Stimulated activated CD8-positive, alpha-beta memory T cell treated with anti-CD3 and anti-CD28 coated beads, Interleukin-7, amount 100 ng/mL, for 4 hours (primary cell): ENCODE measurements around the gene SLC24A3.
"Not testable (repeated sequence)": the region's sequence is repeated elsewhere in the genome, so short reads cannot be mapped to it uniquely, and the experiment has no call there.

Experiments
- DNase-seq, 2 donors: peaks; one replicate each; pipeline ENCODE4 v3.0.0-alpha.2; 2020; ENCODE audit warnings: low read depth in 2 of 2

Gene SLC24A3

DNA sequence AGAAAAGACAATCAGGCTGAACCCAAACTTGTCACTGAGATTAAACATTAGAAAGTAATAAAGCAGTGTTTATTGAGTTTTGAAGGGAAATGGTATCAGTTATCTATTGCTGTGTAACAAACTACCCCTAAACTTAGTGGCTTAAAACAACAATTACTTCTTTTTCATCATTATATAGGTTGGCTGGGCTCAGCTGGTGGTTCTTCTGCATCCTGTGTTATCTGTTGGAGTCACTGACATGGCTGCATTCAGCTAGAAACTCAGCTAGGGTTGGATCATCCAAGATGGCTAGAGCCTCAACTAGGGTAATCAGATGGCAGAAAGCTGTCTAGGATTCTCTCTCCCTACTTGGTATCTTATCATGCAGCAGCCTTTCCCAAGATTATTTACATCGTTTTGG, 533.1 kb downstream of the SLC24A3 start:
- DNase-seq: no peak

DNA sequence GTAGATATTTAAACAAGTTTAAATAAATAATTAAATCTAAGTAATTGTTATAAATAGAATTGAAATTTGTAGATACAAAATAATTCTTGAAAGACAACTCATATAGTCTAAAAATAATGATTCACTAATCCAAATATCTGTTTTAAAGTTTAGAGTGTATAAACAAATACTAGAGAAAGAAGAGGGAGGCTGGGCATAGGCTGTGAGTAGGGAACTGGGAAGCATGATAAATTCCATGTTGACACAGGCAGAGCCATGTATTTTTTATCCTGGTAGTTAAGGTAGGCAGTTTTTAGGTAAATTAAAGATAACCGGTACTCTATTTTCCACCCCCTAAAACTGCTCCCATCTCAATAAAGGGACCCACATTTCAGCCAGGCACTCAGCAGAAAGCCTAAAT, 534.0 kb downstream of the SLC24A3 start:
- no peak for DNase-seq

DNA sequence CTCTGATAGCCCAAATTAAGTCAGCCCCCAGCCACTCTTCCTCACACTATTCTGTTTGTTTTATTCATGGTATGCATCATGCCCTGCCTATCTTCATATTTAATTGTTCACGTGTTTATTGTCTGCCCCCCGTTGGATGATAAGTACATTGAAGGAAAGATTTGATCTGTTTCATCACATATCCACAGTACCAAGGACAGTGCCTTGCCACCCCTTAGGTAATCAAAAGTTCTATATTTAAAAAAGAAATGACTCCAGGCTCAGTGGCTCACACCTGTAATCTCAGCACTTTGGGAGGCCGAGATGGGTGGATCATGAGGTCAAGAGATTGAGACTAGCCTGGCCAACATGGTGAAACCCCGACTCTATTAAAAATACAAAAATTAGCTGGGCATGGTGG, 535.5 kb downstream of the SLC24A3 start:
- no peak for DNase-seq

DNA sequence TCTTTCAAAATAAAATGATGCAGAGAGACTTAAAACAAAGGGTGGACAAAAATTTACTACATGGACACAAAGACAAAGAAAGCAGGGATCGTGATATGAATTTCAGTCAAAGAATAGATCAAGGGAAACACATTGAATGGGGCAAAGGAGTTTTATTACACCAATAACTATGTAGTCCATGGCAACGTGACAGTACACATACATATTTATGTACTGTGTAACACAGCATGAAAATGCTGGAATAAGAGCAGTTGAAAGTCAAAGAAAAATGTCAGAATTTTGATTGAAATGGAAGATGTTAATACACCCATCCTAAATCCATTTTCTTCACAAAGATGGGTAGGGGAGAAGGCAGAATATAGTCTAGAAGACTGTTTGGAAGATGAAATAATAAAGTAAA, 536.2 kb downstream of the SLC24A3 start:
- DNase-seq: no peak

DNA sequence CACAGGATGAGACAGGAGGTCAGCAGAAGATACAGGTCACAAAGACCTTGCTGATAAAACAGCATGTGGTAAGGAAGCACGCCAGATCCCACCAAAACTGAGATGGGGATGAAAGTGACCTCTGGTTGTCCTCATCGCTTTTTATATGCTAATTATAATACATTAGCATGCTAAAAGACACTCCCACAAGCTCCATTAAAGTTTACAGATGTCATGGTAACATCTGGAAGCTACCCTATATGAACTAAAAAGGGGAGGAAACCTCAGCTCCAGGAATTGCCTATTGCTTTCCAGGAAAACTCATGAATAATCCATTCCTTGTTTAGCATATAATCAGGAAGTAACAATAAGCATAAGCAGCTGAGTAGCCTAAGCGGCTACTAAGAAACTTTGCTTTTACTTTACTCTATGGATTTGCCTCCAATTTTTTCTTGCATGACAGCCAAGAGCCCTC, 537.2 kb downstream of the SLC24A3 start:
- no peak for DNase-seq

DNA sequence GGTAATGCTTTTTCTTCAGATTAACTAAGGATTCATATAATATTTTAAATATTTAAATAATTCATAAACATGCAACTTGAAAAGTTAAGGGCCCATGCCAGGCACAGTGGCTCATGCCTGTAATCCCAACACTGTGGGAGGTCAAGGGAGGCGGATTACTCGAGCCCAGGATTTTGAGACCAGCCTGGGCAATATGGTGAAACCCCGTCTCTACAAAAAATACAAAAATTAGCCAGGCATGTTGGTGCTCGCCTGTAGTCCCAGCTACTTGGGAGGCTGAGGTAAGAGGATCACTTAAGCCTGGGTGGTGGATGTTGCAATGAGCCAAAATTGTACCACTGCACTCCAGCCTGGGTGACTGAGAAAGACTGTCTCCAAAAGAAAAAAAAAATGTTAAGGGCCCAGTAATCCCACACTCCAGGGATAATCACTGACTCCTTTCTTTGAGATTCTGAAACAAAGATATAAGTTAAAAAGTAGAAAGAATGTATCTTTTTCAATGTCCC, 537.7 kb downstream of the SLC24A3 start:
- no peak for DNase-seq

DNA sequence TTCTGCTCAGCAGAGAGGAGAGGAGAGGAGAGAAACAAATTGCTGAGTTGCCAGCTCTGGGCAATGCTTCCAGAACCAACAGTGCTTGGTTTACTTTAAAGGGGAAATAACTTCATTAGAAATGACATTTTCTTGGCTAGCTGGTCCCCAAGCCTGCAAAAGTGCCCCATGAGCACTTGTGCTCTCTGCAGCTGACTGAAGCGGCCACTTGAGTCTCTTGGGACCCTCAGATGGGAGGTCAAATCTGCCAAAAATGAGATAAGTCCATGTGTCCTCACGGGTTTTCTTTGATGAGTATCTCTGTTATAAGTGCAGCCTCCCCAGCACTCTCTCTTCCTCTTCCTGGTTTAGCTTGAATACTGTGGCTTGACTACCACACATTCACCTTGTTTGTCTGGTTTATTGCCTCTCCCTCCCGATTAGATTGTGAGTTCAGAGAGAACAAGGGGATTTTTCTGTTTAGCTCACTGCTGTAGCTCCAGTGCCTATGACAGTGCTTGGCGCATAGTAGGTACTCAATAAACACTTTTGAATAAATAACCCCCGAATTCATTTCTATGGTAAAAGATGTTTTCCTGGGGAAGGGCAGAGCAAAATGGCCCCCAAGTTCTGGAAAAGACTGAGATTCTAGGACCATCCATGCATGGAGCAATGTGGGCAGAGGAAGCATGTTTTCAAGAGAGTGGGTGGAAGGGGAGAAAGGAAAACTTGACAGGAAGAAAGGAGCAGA, 538.6 kb downstream of the SLC24A3 start:
- DNase-seq: no peak

DNA sequence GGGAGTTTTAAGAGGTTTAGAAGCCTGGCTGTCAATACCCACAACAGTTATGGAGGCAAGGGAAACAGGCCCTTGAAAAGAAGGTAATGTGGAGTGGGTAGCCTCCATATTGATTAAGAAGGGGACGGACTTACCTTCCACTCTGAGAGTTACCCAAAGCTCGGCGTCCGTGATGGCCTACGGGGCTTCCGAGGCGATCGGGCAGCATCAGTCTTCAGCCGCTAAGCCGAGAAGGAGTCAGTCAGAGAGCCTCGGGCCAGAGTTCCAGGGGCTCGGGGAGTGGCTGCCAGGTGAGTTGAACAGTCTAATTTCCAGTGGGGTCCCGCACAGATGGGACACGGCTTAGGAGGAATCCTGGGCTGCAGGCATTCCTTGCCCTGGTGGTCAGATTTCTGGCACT, 541.8 kb downstream of the SLC24A3 start:
- not testable (repeated sequence) for DNase-seq

DNA sequence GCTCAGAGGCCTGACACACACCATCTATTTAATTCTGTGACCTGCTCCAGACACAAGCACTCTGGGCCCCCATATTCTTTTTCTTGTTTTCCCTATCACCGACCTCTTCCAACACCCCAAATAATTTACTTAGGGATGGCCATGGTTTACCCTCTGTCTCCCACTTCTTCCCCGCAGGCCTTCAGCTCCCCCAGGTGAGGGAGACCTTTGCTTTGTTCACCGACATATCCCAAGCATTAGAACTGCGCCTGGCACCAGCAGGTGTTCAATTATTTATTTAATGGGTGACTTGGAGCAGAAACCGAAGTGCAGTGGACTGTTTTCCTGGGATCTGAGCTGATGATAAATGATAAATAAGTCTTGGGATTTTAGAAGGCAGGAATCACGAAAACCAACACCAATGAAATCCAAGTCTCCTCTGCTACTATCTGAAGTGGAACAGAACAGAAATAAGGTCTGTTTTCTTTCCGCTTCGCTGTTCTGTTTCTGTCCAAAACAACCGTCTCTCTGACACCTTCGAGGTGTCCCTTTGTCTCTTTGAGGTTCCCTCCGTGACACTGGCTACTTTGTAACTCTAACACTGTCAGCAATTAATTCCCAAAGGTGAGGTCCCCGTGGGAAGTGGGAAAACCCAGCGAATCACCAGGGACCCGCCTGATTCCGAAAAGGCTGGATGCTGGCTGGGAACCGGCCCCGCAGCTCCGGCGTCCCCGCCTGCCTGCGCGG, 544.5 kb downstream of the SLC24A3 start:
- no peak for DNase-seq

DNA sequence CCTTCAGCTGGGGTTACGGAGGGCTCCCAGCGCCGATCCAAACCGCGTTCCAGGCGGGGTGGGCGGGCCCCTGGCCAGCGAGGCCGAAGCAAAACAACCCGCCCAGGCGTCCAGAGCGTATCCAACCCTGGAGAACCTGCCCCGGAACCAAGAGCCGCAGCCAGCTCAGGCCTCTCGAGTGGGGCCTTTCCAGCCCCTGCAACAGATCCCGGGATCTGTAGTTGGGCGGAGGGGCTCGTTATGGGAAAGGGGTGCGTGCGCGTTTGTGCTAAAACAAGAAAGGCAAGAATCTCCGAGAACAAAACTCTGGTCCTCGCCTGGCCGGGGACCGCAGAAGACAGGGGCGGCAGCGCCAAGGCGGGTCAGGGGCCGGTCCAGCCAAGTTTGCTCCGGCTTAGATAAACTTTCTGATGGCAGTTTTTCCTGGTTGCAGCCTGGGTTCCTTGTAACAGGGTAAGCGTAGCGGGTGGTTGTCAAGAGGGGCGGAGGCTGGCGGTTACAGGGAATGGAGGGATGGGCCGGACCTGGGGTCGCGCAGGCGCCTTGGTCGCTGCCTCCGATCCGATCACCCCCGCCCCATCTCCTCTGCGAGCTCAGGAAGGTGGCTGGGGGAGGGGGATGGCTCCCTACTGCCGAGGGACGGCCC, 545.2 kb downstream of the SLC24A3 start:
- no peak for DNase-seq

DNA sequence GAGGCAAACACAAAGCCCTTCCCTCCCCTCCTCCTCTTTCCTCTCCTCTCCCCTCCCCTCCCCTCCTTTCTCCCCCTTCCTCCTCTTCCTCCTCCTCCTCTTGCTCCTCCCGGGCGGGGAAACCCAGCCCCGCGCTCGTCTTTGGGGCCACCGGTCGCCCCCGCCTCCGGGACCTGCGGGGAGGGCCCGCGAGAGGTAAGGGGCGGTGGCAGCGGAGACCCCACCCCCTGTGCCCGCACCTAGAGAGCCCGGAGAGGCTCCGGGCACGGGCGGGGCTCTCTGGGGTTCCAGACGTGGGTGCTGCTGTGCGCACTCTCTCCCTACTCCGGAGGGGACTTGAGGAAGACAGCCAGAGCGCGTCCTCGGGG, 545.7 kb downstream of the SLC24A3 start, which contains the start of gene RIN2:
RIN2 (plus strand) TSS at position 126 of the 368 bp plus-strand sequence. CDS start 131,344 bp downstream, outside the sequence.
- no peak for DNase-seq

DNA sequence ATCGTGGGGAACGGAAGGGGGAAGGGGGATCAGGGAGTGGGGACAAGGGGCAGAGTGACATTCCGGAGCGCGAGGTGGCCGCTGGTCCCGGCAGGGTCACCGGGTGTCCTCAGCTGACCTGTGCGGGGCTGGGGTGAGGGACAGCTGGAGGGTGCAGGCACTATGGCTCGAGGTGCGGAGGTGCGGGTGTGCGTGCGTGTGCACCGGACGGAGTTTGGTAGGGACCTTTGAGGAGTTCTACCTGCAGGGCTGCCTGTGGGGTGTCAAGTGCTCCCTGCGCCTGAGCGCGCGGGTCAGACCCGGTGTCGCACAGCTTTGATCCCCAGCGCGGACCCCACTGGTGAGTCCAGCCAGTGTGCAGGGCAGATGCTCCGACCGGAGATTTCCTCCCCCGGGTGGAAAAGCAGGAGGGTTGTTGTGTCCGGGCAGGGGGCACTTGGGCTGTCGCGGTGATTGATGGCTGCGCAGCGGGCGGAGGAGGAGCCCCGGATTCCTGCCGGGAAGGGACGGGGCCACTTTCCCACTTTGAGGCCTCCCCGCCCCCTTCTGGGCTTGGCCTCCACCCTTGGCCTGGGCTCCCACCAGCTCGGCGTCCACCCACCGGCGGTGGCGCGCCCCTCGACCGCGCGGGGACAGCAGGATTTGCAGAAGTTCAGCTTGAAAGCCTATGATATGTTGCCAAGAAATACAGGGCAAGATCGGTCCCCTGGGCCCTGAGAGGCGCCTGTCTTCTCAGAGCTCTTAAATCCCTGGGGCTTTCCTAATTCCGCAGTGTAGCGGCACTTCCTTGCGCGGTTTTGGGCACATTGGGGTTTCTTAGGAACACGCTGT, 546.3 kb downstream of the SLC24A3 start:
- DNase-seq: no peak

DNA sequence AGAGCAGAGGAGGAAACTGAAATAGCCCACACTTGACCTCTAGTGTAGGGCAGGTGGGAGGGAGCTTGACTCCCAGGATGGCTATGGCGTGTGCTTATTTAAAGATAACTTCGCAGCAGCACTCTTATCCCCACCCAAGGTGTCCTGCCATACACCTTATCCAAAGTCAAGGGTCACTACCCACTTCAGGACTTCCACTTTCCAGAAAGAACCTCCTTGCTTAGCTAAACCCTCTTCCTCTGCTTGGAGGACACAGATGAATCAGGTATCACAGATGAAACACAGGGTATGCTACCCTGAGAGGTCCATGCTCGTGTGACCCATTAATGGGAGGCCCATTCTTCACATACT, 547.9 kb downstream of the SLC24A3 start:
- no peak for DNase-seq

DNA sequence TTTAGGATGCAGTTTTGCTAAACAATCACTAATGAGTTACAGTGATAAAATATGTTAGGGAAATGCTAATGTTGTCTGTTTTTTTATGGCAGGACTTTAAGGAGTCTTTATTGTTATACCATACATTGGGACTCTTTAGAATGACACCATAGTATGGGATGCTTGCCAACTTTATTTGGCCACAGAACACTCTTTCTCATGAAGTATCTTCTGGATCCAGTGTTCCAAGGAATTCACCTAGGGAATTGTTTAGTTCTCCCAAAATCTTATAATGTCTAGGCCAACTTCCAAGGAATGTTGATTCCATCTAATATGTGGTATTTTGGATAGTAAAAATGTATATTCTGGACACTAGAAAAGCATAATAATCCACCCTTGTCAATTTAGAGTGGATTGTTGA, 548.9 kb downstream of the SLC24A3 start:
- DNase-seq: no peak

DNA sequence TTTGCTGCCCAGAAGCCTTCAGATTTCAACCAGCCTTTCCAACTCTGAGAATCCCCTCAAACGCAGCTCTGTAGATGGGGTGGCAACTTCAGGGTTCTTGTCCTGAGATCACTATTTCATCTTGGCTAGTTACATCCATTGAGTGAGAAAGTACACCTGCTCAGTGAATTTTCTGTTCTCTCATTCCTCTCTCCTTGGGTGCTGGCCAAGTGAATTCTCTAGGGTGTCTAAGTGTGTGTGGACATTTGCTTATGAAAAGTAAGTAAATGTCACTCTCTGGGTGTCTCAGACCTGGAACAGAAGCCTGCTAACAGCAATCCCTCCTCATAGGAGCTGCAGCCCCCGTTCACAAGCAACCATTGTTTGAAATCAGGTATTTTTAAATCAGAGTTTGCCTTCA, 549.4 kb downstream of the SLC24A3 start:
- DNase-seq: no peak

DNA sequence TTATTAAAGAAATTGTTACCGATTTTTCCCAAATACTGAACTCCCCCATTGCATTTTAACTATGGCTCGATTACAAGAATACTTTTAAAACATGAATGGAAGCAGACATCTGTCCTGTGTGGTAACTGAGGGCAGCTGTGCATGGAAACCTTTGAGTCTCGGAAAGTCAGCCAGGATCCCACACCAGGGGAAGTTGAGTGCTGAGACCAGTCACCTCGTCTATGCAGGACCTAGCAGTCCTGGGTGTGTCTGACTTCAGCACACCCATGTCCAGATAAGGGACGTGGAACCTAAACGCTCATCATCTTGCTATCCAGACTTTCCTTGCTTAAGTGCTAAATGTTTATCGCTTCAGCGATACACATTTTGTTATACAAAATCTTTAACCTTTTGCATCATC, 551.8 kb downstream of the SLC24A3 start:
- DNase-seq: no peak

DNA sequence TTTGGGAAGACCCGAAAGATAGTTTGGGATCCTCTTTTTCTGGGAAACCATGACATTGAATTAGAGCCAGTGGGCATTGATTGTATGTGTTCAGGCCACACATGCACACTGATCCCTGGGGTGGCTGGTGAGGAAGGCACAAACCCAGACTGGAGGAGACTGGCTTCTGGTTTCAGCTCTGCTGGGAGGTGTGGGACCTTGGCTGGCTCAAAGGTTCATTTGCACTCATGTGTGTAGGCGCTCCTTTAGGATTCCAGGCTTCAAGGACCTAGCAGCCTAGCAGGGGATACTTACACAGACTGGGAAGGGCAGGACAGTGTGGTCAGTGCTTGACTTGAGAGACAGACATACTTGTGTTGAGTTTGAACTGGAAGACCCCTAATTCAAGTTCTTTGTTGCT, 552.8 kb downstream of the SLC24A3 start:
- no peak for DNase-seq

DNA sequence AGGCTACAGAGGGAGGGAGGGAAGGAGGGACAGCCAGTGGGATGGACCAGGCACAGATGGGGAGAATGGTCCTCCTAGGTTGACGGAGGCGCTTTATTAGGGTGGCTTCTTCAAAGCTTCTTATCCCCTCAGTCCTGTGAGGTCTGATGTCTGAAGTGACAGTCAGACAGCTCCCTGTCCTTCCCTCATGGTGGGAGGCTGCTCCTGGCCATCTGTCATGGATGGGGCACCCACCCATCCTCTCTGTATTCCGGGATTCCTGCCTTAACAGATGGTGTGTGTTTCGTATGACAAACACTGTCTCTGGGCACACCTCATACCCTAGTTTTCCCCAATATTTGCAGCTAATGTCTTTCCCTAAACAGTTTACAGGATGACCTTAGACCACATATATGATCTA, 553.5 kb downstream of the SLC24A3 start:
- DNase-seq: no peak

DNA sequence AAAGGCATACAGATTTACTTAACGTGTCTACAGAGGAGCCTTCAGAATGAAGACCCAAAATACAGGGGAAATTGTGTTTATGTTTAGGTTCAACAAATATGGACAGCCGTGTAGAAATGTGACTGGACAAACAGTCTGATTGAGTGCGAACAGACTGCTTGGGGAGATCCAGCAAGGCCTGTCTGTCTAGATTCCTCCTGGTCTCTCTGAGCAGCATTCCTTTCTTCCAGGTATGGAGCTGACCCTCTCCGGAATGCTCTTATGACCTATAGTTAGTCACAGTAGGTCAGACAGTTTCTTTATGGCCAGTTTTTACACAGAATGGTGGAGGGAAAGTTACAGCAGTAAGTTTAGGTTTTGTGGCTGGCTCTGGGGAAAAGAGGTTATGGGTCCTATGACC, 554.6 kb downstream of the SLC24A3 start:
- no peak for DNase-seq

DNA sequence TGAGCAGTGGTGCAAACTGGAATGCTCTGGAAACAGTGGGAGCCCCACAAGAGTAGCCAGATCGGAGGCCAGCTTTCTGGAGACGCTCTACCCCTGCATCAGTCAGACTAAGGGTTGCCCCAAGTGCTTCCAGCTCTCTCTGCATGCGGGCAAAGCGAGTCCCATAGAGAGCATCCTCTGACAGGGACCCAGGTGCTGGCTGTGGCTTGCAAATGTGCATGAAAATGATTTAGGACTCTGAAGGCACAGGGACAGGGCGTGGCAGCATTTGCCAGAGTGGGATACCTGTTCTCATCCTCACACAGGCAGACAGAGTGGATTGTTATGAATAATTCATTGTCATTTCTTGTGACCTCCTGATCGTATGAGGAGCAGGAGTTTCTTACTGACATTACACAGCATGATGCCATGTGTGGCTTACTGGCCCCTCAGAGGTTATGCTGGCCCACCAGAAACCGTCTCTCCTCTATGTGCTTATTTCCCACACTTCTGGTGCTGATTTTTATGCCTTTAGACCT, 555.9 kb downstream of the SLC24A3 start:
- no peak for DNase-seq

DNA sequence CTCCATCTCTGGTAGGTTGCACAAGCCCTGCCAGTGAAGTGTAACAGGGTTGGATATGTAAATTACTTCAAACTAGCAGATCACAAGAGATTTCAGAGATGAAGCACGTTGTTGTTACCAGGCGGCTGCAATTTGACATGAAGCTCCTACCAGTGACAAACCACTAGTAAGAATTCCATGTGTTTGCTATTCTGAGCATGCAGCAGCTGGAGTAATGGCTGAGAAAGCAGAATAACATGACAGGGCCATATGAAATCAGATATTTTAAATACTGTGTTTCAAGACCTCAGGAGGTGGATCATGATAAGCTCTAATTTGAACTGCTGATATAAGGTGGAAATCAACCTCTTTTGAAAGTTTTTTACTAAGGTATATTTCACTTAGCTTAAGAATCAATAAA, 557.1 kb downstream of the SLC24A3 start:
- DNase-seq: no peak

DNA sequence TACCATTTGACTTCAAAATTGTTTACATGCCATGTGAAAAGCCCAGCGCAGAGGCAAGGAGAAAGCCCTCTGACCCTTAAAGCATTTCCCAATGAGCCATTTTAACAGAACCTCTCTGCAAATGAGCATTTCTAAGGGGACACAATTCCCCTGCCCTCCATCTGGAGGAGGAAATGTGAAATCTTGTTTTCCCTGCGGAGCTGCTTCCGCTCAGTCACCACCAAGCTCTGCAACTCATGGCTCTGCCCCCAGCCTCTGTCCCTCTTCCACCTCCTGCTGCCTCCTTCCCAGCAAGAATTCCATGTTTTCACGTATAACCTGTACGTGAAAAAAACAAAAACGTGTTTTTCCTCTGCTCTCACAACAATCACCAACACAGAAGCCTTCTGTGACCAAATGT, 557.9 kb downstream of the SLC24A3 start:
- no peak for DNase-seq
